Measurements from ENCODE around the gene RALB.
"Not testable (repeated sequence)": the region's sequence is repeated elsewhere in the genome, so short reads cannot be mapped to it uniquely, and the experiment has no call there.

RALB gene

DNA sequence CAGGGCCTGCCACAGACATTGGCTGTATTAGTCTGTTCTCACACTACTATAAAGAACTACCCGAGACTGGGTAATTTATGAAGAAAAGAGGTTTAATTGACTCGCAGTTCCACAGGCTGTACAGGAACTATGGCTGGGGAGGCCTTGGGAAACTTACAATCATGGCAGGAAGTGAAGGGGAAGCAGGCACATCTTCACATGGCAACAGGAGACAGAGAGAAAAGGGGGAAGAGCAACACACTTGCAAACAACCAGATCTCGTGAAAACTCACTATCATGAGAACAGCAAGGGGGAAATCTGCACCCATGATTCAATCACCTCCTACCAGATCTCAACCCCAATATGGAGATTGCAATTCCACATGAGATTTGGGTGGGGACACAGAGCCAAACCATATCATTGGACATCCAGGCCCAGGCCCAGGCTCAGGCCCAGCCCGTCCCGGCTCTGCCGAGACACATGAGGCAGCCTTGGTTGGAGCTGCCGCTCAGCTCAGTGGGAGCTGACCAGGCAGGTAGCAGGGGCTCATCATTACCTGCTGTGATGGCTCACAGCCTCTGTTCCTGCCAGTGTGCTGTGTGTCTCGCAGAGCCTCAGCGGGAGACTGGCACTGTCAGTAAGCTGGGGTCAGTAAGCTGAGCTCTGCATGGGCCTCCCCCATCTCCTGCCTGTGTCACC, 8.6 kb upstream of the RALB start:
- no peak for DNase-seq

- DNase-seq, result no peak
Observed at GRCh38 chr2:120244656-120245519, 7.8 kb upstream of the RALB start.

- DNase-seq, result no peak
Observed at GRCh38 chr2:120245520-120246332, 6.9 kb upstream of the RALB start.

DNA sequence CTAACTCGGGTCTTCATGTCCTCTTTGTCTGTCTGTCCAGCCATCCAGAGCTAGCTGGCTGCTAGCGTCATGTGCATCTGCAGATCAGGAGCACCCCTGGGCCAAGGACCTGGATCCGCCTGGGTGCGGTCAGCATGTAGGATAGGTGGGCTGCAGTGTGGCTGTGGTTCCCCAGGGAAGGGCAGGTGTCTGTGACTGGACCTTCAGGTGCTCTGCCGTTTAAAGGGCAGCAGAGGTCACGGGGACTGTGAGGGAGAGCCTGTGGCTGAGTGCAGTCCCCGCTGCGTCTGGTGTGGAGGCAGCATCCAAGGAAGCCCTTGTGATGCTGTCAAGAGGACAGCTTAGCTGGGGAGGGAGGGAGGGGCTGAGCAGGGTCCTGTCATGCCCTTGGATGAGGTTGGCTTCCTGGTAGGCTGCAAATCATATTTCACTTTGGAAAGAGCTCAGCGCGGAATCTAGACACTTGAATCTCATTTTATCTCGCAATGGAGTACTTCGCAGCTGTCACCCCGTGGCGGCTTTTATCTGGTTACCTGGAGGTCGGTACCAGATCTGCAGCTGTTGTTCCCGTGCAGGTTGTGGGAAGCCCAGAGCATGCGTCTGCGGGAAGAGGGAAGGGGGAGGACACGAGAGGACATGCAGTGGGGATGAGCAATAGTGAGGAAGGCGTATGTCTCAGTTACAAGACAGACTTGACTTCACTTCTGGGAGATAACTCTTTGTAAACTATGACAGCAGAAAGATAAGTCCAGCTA, 5.9 kb upstream of the RALB start:
- DNase-seq, result no peak

- no peak for DNase-seq
Observed at GRCh38 chr2:120247851-120248250, 4.8 kb upstream of the RALB start.

DNA sequence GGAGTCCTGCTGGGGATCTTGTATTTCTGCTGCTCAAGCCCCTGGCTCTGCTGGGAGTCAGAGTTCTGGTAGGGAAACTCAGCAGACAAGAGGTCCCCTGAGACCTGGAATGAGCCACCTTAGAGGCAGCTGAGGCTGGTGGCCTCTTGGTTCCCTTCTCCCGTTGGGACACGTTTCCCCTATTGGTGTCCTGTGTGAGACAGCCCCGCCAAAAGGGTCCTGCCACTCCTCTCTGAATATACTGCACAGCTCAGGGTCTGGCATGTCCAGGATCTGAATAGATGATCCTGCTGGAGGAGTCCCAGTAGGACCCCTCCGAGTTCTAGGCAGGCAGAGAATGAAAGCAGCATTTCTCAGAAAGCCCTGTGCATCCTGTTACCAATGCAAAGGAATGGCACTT, 2.0 kb upstream of the RALB start:
- DNase-seq, result no peak

DNA sequence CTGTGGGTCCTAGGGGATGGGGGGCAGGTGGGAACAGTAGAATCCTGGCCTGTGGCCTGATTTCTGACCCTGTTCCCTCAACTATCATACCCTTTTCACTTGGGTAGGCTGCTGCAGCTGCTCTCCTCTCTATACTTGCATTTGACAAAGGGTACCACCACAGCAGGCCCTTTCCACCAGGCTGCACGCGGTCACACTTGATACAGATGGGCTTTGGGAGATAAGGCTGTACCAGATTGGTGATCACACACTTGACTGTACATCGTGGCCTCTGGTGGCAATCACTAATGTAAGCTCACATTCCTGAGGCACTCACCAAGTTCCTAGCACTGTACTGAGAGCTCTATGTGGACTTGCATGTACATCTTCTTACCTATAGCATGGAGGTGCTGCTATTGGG, 1.6 kb upstream of the RALB start:
- DNase-seq, result no peak

DNA sequence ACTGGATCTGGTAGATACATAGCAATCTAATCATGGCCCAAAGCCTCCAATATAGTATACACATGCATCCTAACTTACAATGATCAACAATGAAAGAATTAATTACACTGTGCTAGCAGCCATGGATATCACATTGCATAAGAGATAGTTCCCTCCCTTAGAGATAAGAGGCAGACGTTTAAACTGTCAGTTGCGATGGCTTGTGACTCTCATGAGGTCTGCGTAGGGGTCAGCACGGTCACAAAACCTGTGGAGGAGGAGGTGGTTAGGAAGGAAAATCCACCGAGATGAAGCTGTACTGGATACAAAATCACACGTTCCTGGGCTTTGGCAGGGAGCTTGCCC, 800 bp upstream of the RALB start:
- DNase-seq, result no peak

- DNase-seq, result peak; percentile 5
Observed at GRCh38 chr2:120253021-120253882, 600 bp downstream of the RALB start.

GRCh38 chr2:120254178-120254577, 1.5 kb downstream of the RALB start:
- no peak for DNase-seq

- DNase-seq, result no peak
Observed at GRCh38 chr2:120255071-120255470, 2.4 kb downstream of the RALB start.

DNA sequence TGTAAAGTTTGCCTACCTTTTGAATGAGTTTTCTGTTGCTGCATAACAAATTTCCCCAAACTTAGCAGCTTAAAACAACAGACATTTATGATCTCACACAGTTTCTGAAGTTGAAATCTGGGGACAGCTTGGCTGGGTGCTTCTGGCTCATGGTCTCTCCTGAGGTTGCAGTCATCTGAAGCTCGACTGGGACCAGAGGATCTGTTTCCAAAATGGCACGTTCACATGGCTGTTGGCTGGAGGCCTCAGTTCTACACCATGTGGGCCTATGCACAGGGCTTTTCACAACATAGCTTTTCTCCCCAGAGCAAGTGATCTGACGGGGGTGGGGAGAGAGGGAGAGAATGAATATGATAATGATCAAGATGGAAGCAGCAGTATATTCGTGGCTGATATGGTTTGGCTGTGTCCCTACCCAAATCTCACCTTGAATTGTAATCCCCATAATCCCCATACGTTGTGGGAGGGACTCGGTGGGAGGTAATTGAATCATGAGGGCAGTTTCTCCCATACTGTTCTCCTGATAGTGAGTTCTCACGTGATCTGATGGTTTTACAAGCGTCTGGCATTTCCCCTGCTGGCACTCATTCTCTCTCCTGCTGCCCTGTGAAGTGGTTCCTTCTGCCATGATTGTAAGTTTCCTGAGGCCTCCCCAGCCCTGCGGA, 3.5 kb downstream of the RALB start:
- DNase-seq, result no peak

DNA sequence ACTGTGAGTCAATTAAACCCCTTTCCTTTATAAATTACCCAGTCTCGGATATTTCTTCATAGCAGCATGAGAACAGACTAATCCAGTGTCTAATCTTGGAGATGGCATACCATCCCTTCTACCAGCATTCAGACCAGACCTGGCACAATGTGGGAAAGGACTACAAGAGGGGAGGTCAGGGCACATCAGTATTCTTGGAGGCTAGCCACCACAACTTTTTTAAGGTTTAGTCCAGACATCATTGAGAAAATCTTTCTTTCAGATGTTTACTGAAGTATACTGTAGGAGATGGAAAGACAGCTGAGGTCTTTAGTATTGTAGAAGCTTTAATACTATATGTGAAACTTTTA, 4.0 kb downstream of the RALB start:
- DNase-seq, result no peak

DNA sequence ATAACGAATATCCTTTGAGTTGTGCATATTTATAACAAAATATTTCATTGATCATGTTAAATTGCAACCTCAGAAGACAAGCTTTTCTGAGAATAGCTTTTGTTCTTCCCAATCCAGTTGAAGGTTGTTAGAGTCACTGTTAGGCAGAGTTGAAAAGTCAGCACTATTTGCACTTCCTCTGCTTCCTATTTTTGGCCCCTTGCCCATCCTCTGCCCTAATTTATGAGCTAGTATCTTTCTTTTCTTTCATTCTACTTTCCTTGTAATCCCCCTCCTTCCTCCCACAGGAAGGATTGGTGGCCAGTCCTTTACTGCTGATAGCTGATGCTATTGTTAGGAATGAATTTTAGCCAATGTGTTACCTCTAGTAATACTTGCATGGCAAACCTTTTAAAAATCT, 4.9 kb downstream of the RALB start:
- no peak for DNase-seq

- DNase-seq, result no peak
Observed at GRCh38 chr2:120258196-120258595, 5.5 kb downstream of the RALB start.

DNA sequence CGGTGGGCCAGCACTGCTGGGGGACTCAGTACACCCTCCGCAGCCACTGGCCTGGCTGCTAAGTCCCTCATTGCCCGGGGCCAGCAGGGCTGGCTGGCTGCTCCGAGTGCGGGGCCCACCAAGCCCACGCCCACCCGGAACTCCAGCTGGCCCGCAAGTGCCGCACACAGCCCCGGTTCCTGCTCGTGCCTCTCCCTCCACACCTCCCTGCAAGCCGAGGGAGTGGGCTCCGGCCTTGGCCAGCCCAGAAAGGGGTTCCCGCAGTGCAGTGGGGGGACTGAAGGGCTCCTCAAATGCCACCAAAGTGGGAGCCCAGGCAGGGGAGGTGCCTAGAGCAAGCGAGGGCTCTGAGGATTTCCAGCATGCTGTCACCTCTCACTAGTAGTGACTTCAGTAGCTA, 7.3 kb downstream of the RALB start:
- DNase-seq, result not testable (repeated sequence)

DNA sequence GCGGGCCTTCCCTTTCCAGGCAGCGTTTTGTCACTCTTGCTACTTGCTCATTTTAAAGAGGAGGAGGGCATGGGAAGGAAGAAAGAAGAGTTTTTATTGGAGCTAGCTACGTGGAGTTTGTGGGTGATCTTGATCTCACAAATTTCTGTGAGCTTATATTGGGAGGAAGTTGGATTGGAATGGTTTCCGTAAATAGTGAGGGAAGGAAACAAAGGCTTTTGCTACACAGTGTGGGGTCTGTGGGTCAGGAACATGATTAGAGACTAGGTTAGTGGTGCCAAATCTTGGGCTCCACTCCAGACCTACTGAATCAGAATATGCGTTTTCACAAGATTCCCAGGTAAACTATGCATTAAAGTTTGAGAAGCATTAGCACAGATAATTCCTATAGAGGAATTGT, 8.1 kb downstream of the RALB start:
- DNase-seq, result no peak

- DNase-seq, result no peak
Observed at GRCh38 chr2:120261387-120262006, 8.8 kb downstream of the RALB start.

GRCh38 chr2:120262150-120262549, 9.5 kb downstream of the RALB start:
- no peak for DNase-seq

DNA sequence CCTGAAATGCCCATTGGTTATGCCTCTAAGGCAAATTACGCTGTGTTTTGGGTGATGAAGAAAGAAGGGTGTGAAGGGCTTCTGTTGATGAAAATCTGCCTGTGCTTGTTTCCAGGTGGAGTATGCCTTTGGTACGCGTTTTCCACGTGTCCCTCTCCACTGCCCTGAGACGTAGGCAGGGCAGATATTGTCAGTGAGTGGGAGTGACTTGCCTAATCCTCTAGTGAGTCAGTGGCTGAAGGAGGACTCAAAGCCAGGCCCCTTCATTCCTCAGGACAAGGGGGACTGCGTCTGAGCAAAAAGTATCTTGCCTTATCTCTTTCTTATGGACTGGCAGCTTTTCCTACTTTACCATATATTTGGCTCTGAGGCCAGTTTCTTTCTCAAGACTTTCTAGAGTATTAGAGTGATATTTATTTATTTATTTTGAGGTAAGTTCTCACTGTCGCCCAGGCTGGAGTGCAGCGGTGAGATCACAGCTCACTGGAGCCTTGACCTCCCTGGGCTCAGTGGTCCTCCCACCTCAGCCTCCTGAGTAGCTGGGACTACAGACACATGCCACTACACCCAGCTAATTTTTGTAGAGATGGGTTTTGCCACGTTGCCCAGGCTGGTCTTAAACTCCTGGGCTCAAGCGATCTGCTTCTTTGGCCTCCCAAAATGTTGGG, 10.2 kb downstream of the RALB start:
- no peak for DNase-seq
